CD4-positive, CD25-positive, alpha-beta regulatory T cell (primary cell): ENCODE measurements around the gene ICA1. TPM values are rescaled to one million over a fixed set of nuclear protein-coding genes. Genes with fewer than 3 reads are reported as not detected.

Source experiments
- ATAC-seq, 2 donors: fragments of 150-1000 bp; cut with Tn5 transposase; one replicate each; pipeline ENCODE4 v1.10.0; 2021; ENCODE audit warnings: low read depth in 2 of 2, moderate number of reproducible peaks in 2 of 2, moderate library complexity in 1 of 2
- DNase-seq, 3 donors: peaks; one replicate each; pipeline versions ENCODE4 v3.0.0 to v3.0.0-alpha.2; 2012 to 2022; ENCODE audit warnings: mixed read lengths in 1 of 3
- H3K27ac ChIP-seq: one replicate; pipeline ENCODE4 v1.7.0; 2013; ENCODE audit warnings: mild to moderate bottlenecking, low read length; ENCODE audit not compliant: insufficient read depth, poor library complexity, severe bottlenecking
- H3K27me3 ChIP-seq: one replicate; pipeline ENCODE4 v1.7.0; 2013; ENCODE audit warnings: low read length; ENCODE audit not compliant: control insufficient read depth, insufficient read depth
- H3K36me3 ChIP-seq: one replicate; pipeline ENCODE4 v1.7.0; 2013; ENCODE audit warnings: mild to moderate bottlenecking, low read length, moderate library complexity; ENCODE audit not compliant: control insufficient read depth, insufficient read depth
- H3K4me1 ChIP-seq: 2 replicates; pipeline ENCODE4 v1.7.0; 2013; ENCODE audit warnings: mild to moderate bottlenecking, low read length; ENCODE audit not compliant: insufficient read depth, control insufficient read depth, poor library complexity, severe bottlenecking
- H3K4me3 ChIP-seq: one replicate; pipeline ENCODE4 v1.7.0; 2013; ENCODE audit warnings: low read depth, mild to moderate bottlenecking, low read length, moderate library complexity
- H3K9me3 ChIP-seq, 2 experiments: 1 replicate in 1 of 2; 2 replicates in 1 of 2; pipeline ENCODE4 v1.7.0; 2013; ENCODE audit warnings: low read length in 2 of 2, mild to moderate bottlenecking in 1 of 2, moderate library complexity in 1 of 2; ENCODE audit not compliant: control insufficient read depth in 2 of 2
- H3K27ac Mint-ChIP-seq, 3 donors: one replicate each; pipeline ENCODE4 v1.8.0; 2020 to 2022; ENCODE audit warnings: mild to moderate bottlenecking in 3 of 3, mixed read lengths in 3 of 3, moderate library complexity in 2 of 3
- H3K27me3 Mint-ChIP-seq: one replicate; pipeline ENCODE4 v1.8.0; 2022; ENCODE audit warnings: mild to moderate bottlenecking, mixed read lengths
- H3K36me3 Mint-ChIP-seq: one replicate; pipeline ENCODE4 v1.8.0; 2020; ENCODE audit warnings: mixed read lengths
- H3K4me1 Mint-ChIP-seq, 4 donors: one replicate each; pipeline ENCODE4 v1.8.0; 2020 to 2022; ENCODE audit warnings: mixed read lengths in 4 of 4, mild to moderate bottlenecking in 1 of 4
- H3K4me3 Mint-ChIP-seq, 4 donors: one replicate each; pipeline ENCODE4 v1.8.0; 2020 to 2022; ENCODE audit warnings: mild to moderate bottlenecking in 4 of 4, mixed read lengths in 4 of 4, moderate library complexity in 3 of 4
- H3K9me3 Mint-ChIP-seq, 7 donors: one replicate each; pipeline ENCODE4 v1.8.0; 2020 to 2022; ENCODE audit warnings: mixed read lengths in 7 of 7, mild to moderate bottlenecking in 3 of 7, moderate library complexity in 2 of 7
- polyA plus RNA-seq, 4 donors: library from polyadenylated mRNA; unstranded; fragments of 300-500 nt; fragmentation: Illumina TruSeq; gene quantifications; one replicate each; pipeline ENCODE4 v1.2.3, GENCODE V29; 2021
- total RNA-seq: library from RNA; stranded (reverse); gene quantifications from one replicate; pipeline ENCODE4 v1.2.3, GENCODE V29; 2022

ICA1 gene
- total and polyA plus RNA-seq, 5 donors from 2014 or later = 11.3 to 33.5 (median 21.9) TPM

DNA sequence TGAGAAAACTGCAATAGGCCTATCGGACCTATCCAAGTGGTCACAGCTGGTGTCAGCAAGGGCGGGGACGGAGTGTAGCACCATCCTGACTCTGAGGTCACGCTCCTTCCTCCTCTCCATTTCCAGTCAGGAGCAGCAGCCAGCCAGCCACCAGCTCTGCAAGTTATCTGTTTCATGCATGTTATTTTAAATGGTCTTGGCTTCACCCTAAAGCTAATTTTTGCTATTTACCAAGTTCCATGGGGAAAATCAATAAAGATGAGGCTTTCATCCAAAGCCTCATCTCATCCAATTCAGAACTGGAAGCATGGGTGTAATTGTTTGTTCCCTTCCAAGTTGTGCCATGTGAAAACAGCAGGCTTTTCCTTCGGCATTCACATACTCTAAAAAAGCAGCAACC is 49.3 kb downstream of the ICA1 start:
- H3K27ac Mint-ChIP-seq = no peak overlapping the region
- ATAC-seq = no peak

DNA sequence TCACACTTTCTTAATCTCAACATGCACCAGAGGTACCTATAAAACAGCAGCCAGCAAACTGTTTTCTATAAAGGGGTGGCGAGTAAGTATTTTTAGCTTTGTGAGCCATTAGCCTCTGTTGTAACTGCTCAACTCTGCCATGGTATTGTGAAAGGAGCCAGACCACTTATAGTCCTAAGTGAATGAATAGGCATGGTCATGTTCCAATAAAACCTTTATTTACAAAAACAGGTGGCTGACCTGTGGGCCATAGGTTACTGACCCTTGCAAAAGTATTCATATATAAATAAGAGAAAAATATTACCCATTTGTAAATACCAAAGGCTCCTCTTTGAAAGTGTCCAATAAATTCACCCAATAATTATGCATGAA is 50.3 kb downstream of the ICA1 start:
- DNase-seq = no peak
- peaks cover 3% of the 10 kb centered on the region for H3K27me3 ChIP-seq
- H3K4me1 Mint-ChIP-seq = peaks cover 0 to 2% (median 0%) of the 10 kb centered on the region in 4 donors
- H3K4me3 ChIP-seq = no peak overlapping the region
- H3K36me3 ChIP-seq = no peaks in the 10 kb centered on the region
- H3K27ac Mint-ChIP-seq = no peak overlapping the region
- H3K27ac ChIP-seq = no peak overlapping the region
- ATAC-seq = no peak
- no peaks in the 10 kb centered on the region for H3K4me1 ChIP-seq
- no peaks in the 10 kb centered on the region for H3K9me3 ChIP-seq
- no peak overlapping the region for H3K4me3 Mint-ChIP-seq
- peaks cover 0 to 1% (median 0%) of the 10 kb centered on the region in 7 donors for H3K9me3 Mint-ChIP-seq
- peaks cover 7% of the 10 kb centered on the region for H3K27me3 Mint-ChIP-seq
- H3K36me3 Mint-ChIP-seq = no peaks in the 10 kb centered on the region

More for the DNA sequence above, 49.3 kb downstream of the ICA1 start:
- Histone ChIP-seq H3K27me3 (peaks cover 3% of the 10 kb centered on the region), H3K36me3 (no peaks in the 10 kb centered on the region), H3K4me1 (no peaks in the 10 kb centered on the region), H3K4me3 (no peak overlapping the region), H3K9me3 (no peaks in the 10 kb centered on the region), H3K27ac (no peak overlapping the region)
- Mint-ChIP-seq H3K27me3 (peaks cover 6% of the 10 kb centered on the region), H3K36me3 (no peaks in the 10 kb centered on the region), H3K9me3 (no peaks in the 10 kb centered on the region), H3K4me1 (peaks cover 2 to 6% (median 4%) of the 10 kb centered on the region in 4 donors), H3K4me3 (no peak overlapping the region)
- no peak for DNase-seq

DNA sequence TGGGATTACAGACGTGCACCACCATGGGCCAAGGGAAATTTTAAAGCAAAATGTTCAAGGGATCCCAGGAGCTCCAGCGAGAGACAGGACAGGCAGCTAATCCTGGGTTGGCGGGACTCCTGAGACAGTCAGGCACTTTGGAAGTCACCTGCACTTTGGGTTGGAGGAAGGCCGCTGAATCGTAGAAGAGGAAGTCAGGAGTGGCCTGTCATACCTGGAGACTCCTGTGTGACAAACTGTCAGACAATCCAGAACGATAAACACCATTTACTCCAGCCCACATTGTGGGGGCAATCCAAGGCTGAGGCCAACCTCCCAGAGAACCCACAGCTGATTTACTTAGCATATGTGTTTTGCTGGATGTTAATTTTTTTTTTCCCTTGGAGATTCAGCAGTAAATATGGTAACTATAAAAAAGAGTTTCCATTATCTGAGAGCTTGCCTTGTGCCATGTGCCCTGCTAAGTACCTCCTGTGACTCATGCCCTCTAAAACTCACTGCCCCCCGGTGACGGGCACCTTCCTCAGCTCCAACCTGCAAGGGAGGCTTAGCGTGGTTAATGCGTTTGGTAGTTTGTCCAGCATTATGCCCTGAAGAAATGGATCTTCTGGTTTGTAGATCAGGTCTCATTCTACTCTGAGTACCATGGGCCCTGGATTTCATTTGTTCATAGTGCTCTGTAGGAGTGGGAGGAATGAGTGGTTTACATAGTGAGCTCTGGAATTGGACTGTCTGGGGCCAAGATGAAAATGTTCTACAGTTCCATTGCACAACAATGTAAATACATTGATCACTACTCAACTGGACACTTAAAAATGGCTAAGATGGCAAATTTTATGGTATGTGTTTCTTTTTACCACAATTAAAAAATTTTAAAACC is 50.9 kb downstream of the ICA1 start:
- no peak overlapping the region for H3K27ac ChIP-seq
- H3K4me3 Mint-ChIP-seq = no peak overlapping the region
- H3K9me3 Mint-ChIP-seq = peaks cover 0 to 2% (median 0%) of the 10 kb centered on the region in 7 donors
- ATAC-seq = no peak
- peaks cover 0 to 2% (median 0%) of the 10 kb centered on the region in 4 donors for H3K4me1 Mint-ChIP-seq
- H3K27ac Mint-ChIP-seq = no peak overlapping the region
- H3K36me3 ChIP-seq = no peaks in the 10 kb centered on the region
- DNase-seq = no peak
- no peak overlapping the region for H3K4me3 ChIP-seq
- peaks cover 14% of the 10 kb centered on the region for H3K27me3 Mint-ChIP-seq
- no peaks in the 10 kb centered on the region for H3K9me3 ChIP-seq
- H3K27me3 ChIP-seq = peaks cover 3% of the 10 kb centered on the region
- no peaks in the 10 kb centered on the region for H3K36me3 Mint-ChIP-seq
- no peaks in the 10 kb centered on the region for H3K4me1 ChIP-seq

DNA sequence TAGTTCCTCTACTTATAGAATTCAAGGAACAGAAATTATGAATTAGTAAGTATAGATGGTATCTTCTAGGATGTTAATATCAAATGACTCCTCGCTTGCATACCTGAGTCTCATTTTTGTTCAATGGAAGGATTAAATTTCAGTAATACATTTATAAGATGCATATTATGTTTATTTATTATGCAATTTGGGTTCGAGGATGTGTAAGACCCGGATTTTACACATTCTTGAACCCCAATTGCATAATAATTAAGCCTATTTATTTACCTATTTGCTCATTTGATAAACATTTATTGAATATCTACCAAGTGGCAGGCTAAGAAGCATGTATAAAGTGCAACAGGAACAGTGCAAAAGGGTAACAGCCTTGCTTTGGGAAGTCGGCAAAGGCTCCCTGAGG is 52.6 kb downstream of the ICA1 start:
- Mint-ChIP-seq H3K9me3 (peaks cover 0 to 2% (median 0%) of the 10 kb centered on the region in 7 donors), H3K4me3 (no peak overlapping the region), H3K27ac (peak overlapping the region in 1 of 3 donors; percentile 32), H3K27me3 (peaks cover 21% of the 10 kb centered on the region), H3K4me1 (peaks cover 0 to 2% (median 0%) of the 10 kb centered on the region in 4 donors), H3K36me3 (no peaks in the 10 kb centered on the region)
- peaks cover 3% of the 10 kb centered on the region for H3K27me3 ChIP-seq
- no peak for ATAC-seq
- H3K36me3 ChIP-seq = no peaks in the 10 kb centered on the region
- DNase-seq = no peak
- H3K4me3 ChIP-seq = no peak overlapping the region
- no peak overlapping the region for H3K27ac ChIP-seq
- no peaks in the 10 kb centered on the region for H3K9me3 ChIP-seq
- no peaks in the 10 kb centered on the region for H3K4me1 ChIP-seq

DNA sequence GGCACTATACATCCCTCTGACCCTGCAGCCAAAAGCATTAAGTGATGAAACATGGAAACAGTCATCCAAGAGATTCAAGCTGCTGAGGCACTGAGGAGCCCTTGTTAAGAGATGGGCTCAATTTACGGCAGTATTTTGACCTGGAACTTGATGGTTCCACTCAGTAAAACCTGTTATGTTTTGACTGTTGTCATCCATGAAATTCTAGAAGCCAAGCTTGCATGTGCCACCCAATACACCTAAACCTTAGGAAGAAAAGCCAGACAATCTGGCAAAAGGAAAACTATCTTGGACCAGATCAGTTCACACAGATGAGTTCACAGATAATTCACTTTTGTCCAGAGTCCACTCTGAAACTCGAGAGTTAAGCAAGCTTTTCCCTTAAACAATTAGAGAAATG is 53.2 kb downstream of the ICA1 start:
- Histone ChIP-seq H3K9me3 (no peaks in the 10 kb centered on the region), H3K4me3 (no peak overlapping the region), H3K27ac (no peak overlapping the region), H3K36me3 (no peaks in the 10 kb centered on the region), H3K4me1 (no peaks in the 10 kb centered on the region), H3K27me3 (peaks cover 3% of the 10 kb centered on the region)
- H3K36me3 Mint-ChIP-seq = no peaks in the 10 kb centered on the region
- no peak overlapping the region for H3K4me3 Mint-ChIP-seq
- peaks cover 21% of the 10 kb centered on the region for H3K27me3 Mint-ChIP-seq
- H3K27ac Mint-ChIP-seq = no peak overlapping the region
- DNase-seq (no peak), ATAC-seq (no peak)
- H3K9me3 Mint-ChIP-seq = peaks cover 0 to 2% (median 0%) of the 10 kb centered on the region in 7 donors
- H3K4me1 Mint-ChIP-seq = no peaks in the 10 kb centered on the region

DNA sequence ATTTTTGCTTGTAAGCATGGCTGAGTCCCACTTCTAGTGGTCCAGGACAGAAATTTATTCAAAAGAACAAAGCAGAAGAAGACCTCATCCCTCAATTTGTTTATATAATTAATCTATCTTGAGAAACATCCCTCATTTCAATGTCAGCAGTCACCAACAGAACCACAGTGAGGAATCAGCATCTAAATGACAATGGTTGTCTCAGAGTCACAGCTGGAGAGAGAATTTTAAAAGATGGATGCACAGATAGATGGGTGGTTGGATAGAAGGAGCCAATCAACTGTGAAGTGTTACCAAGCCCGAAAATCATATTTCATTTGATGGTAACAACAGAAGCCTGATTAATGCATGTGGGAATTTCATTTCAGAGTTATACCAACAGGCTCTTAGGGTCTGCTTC is 55.0 kb downstream of the ICA1 start:
- H3K27me3 ChIP-seq = peaks cover 3% of the 10 kb centered on the region
- H3K4me1 ChIP-seq = no peaks in the 10 kb centered on the region
- ATAC-seq (no peak), DNase-seq (no peak)
- H3K4me3 ChIP-seq = no peak overlapping the region
- H3K9me3 ChIP-seq = no peaks in the 10 kb centered on the region
- no peak overlapping the region for H3K4me3 Mint-ChIP-seq
- no peak overlapping the region for H3K27ac ChIP-seq
- H3K36me3 ChIP-seq = no peaks in the 10 kb centered on the region
- no peaks in the 10 kb centered on the region for H3K36me3 Mint-ChIP-seq
- H3K27ac Mint-ChIP-seq = no peak overlapping the region
- peaks cover 0 to 4% (median 0%) of the 10 kb centered on the region in 4 donors for H3K4me1 Mint-ChIP-seq
- peaks cover 26% of the 10 kb centered on the region for H3K27me3 Mint-ChIP-seq
- peaks cover 0 to 2% (median 0%) of the 10 kb centered on the region in 7 donors for H3K9me3 Mint-ChIP-seq

DNA sequence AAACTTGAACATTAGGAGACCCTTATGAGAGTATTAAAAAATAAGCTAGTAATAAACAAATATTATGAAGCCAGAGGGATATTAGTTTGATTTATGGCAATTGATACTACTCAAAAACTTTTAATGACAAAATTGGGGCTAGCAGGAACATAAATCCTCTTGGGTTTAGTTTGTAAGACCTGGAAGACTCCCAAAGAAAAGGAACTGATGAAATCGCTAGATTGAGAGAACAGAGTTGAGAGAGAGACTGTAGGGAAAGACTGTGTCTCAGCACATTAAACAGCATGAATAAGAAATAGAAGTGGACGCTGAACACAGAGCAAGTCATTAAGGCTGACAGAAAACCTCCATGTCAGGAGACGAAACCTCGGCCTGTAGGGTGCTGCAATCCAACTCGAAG is 56.4 kb downstream of the ICA1 start:
- peaks cover 0 to 2% (median 0%) of the 10 kb centered on the region in 7 donors for H3K9me3 Mint-ChIP-seq
- ATAC-seq (no peak), DNase-seq (no peak)
- Histone ChIP-seq H3K9me3 (no peaks in the 10 kb centered on the region), H3K4me1 (no peaks in the 10 kb centered on the region), H3K27ac (no peak overlapping the region), H3K27me3 (peaks cover 3% of the 10 kb centered on the region), H3K36me3 (no peaks in the 10 kb centered on the region), H3K4me3 (no peak overlapping the region)
- H3K4me3 Mint-ChIP-seq = no peak overlapping the region
- peaks cover 0 to 4% (median under 1%) of the 10 kb centered on the region in 4 donors for H3K4me1 Mint-ChIP-seq
- no peak overlapping the region for H3K27ac Mint-ChIP-seq
- no peaks in the 10 kb centered on the region for H3K36me3 Mint-ChIP-seq
- H3K27me3 Mint-ChIP-seq = peaks cover 26% of the 10 kb centered on the region

DNA sequence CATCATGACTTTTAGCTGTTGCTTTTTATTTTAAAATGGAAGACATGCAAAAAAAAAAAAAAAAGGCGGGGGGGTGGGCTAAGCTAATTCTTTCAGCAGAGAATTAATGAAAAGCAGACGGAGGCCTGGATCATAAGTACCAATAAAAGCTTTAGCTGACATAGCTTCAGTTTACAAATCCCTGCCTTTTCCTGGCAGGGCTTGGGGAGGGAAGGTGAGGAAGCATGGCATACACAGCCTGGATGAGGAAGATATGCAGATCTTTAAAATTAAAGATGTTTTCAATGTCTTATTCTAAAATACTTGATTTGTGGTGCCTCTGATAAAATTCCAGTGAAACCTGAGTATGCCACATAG is 57.0 kb downstream of the ICA1 start:
- DNase-seq = no peak

More for the DNA sequence above, 57.0 kb downstream of the ICA1 start:
- Histone ChIP-seq H3K4me3 (no peak overlapping the region), H3K9me3 (no peaks in the 10 kb centered on the region), H3K27ac (no peak overlapping the region), H3K36me3 (no peaks in the 10 kb centered on the region), H3K27me3 (peaks cover 3% of the 10 kb centered on the region), H3K4me1 (no peaks in the 10 kb centered on the region)
- Mint-ChIP-seq H3K27me3 (peaks cover 26% of the 10 kb centered on the region), H3K4me1 (peaks cover 0 to 4% (median 3%) of the 10 kb centered on the region in 4 donors), H3K4me3 (no peak overlapping the region), H3K9me3 (peaks cover 0 to 2% (median 0%) of the 10 kb centered on the region in 7 donors), H3K27ac (no peak overlapping the region), H3K36me3 (no peaks in the 10 kb centered on the region)
- ATAC-seq = no peak
